Left forelimb (tissue), 1 donor: Measurements from ENCODE around the gene GLP1R.
A peak's percentile ranks its signal among the peaks of the same experiment; 100 is the strongest.

Experiments
- DNase-seq: peaks from one replicate; pipeline ENCODE4 v3.0.0-alpha.2; 2018; ENCODE audit warnings: low spot score

Gene GLP1R

DNA sequence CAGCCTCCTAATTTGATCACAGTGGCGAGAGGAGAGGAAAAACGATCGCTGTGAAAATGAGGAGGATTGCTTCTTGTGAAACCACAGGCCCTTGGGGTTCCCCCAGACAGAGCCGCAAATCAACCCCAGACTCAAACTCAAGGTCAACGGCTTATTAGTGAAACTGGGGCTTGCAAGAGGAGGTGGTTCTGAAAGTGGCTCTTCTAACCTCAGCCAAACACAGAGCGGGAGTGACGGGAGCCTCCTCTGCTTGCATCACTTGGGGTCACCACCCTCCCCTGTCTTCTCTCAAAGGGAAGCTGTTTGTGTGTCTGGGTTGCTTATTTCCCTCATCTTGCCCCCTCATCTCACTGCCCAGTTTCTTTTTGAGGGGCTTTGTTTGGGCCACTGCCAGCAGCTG is 37.7 kb downstream of the GLP1R start:
- DNase-seq, result no peak

DNA sequence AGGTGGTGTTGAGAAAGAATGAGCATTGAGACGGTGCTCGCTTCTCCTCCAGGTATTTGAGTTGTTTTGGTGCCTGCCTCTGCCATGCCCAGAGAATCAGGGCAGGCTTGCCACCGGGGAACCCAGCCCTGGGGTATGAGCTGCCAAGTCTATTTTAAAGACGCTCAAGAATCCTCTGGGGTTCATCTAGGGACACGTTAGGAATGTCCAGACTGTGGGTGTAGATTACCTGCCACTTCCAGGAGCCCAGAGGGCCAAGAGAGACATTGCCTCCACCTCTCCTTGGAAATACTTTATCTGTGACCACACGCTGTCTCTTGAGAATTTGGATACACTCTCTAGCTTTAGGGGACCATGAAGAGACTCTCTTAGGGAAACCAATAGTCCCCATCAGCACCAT is 38.1 kb downstream of the GLP1R start:
- no peak for DNase-seq

DNA sequence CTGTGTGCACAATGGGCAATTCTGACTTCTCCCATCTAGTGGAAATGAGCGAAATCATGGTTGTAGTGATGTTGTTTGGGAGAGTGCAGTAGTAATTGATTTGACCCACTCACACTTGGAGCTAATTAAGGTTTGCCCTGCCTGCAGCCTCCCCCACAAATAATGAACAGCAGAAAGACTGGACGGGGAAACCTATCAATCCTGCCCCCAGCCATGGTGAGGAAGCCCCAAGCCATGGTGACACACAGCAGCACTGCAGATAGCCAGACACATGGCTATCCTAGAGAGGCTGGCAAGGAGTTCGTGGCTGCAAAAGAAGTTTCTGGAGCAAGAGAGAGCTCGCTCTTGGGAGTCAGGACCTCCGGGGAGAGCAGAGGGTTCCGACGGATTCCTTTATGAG is 38.6 kb downstream of the GLP1R start:
- no peak for DNase-seq

DNA sequence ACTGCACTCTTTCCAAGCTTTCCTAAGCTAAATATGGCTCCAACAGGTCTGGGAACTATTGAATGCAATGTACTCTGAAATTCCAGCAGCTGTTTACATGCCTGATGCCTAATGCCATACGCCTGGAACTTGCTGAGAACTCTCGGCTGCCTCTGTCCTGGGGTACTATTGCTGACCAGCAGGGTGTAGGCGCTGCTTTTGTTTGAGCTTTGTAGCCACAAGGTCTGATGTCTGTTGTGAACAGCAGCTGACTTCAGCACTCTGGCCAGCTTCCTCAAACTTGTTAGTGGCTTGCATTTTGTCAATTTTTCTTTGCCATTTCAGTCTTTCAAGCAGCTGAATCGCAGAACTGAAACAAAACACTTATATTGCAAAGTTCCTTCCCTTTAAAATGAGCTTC is 39.8 kb downstream of the GLP1R start:
- no peak for DNase-seq

DNA sequence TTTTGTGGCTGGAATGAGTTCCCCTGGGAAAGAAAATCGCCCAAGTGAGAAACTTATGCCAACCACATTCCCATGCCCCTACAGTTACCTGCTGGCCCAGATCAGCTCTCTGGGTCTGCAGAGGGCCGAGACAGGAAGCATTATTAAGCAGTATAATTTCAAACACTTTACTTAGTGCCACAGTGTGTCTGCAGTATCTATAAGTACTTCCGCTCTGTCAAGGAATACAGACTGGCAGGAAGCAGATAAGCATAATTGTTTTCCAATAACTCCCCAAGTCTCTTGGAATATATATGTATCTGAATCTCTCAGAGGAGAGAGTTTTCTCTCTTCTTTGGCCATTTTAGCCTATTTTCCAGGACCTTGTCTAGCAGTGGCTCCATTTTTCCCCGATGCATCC is 41.5 kb downstream of the GLP1R start:
- DNase-seq, result no peak

DNA sequence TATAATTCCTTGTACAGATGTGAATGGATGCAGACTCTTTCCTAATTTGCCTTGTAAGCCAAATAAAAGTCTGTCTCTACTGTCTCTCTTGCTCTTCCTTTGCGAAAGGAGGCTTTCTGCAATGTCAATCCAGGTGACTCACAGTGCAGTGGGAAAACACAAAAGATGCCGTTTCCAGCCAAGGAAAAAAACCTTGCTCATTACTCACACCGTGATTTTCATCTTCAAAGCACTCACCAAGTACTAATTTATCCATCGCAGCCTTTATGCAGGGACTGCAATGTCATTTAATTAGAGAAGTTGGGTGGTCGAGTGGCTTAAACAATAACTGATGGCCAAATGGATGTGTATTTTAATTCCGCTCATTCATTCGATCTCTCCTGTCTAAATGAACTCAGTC is 42.6 kb downstream of the GLP1R start:
- no peak for DNase-seq

DNA sequence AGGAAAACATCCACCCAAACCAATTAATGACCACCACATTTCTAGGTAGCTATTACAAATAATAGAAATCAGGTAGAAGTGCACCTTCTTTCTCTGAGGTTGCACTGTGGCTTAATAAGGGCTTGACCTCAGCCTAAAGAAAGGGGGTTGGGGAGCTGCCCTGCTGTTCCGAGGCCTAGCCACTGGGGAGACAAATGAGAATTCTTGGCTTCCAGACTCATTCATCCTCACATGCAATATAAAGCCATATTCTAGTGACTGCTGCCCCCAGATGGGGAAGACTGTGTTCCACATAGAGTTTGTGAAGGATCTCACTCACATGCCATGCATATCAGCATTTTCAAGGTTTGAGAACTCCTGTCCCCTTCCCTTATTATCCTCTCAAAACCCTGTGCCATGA is 43.5 kb downstream of the GLP1R start:
- DNase-seq, result no peak

DNA sequence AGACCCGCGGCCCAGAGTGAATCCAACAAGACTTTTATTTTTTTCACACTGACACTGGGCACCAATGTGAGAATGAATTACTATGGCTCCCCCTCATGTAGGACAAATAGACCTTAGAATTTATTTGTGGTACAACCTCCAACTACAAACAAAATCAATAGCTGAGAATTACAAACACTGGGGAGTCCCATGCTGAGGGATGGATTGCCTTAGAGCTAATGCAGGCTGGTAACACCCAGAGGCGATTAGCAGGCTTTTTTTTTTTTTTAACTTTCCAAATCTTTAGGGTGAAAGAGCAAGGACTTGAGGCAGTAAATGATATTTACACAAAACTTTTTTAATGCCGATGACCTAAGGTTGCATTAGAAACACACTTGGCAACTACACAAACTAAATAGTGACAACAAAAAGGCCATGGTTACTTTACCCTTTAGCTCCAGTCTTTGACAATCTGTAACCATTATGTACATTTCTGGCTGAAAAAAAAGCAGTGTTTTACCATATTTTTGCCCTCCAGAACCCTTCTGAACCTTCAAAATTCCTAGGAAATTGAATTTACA is 44.6 kb downstream of the GLP1R start:
- no peak for DNase-seq

DNA sequence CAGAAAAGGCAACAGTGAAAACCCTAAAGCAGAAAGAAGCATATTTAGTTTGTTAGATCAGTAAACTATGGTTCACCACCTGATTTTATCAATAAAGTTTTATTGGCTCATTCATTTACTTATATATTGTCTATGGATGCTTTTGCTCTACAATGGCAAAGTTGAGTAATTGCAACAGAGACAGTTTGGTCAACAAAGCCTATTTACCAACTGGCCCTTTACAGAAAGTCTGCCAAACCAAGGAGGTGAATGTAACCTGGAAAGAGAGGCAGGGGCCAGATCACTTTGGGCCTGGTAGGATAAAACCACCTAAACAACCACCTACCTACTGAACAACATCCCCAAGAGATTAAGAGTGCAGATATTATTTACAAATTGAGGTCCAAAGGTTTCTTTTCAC is 47.0 kb downstream of the GLP1R start:
- no peak for DNase-seq

DNA sequence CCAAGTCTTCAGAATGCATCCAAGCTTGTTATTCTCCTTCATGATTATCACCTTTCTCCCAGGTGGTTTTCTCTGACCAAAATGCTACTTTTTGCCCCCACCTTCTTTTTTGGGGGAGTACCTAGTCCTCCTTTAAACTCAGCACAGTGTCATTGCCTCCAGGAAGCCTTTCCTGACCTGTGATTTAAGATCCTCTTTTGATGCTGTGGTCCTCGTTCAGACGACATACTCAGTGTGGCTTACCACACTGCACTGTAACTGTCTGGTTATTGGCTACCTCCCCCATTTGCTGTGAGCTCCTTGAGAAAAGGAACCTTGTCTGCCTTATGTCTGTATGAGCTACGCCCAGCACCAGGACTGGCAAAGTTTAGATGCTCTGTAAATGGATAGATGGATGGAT is 51.8 kb downstream of the GLP1R start:
- no peak for DNase-seq

DNA sequence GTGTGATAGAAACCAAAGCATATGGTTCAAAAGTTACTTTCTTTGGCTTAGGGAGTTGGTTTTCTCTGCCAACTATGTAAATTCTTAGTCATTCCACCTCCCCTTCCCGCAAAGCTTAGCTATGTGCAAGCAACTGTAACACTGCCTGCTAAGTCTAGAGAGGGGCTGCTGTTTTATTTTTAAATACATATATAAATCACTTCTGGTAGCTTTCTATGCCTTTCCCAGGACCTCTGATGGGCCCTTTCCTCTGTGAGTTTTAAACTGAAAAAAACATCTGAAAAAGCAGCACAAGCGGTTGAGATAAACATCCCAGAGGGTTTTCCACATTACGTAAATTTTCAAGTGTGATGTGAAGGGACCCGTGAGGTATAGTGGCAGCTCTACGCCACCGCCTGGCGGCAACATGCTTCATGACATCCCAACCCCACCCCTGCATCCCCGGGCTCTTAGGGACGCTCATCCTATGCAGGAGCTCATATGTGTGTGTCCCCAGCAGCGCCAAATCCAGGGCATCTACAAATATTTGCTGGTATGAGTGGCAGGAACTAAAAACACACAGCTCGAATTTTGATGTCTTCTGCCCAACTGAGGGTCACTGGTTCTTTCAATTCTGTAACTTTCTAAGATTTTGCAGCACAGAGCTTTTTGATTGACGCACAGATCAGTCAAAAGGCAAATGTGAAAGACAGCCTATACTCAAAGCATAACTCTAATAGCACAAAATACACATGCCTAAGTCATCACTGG is 53.7 kb downstream of the GLP1R start:
- DNase-seq, result no peak

DNA sequence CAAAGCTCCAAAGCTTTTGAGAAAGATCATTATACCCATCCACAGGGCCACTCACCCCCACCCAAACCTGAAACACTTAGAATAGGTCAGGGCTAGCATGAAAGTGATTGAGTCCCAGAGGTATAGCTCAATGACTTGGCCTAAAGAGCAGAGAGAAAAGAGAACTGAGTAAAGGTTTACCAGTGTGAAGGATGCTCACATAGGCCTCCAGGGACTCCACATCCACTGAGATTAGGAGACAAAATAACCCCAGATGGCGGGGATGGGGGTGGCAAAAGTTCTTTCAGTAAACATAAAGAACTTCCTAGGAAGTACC is 54.2 kb downstream of the GLP1R start:
- DNase-seq, result no peak

DNA sequence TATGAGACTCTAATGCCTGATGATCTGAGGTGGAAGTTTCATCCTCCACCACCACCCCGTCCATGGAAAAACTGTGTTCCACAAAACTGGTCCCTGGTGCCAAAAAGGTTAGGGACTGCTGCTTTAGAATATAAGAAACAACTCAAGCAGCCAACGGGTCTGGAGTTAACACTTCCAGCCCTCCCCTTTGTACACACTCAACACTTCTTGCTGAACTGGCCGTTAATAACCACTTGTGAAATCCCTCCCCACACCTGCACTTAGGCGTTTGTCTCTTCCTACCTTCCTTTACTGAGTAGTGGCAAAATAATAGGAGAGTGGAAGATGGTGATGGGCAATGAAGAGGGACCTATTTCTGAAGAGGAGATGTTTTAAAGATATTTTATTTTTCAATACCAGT is 55.9 kb downstream of the GLP1R start:
- DNase-seq, result no peak

DNA sequence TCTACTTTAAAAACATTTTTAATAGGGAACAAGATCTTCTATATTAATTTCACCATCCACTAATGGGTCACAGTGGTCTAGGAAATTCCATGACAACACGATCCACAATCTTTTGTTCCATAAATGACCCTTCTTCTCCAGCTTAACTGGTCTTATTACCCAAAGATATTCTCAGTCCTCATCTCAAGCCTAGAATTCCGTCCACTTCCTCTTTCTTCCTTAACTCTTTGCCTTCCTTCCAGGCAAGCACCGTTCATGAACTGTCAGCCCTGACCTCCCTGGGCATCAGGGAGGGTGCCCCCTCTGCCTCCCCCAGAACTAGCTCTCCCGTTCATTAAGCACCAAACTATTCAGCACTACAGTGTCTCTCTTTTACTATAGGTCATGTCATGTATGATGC is 58.5 kb downstream of the GLP1R start:
- DNase-seq, result no peak

DNA sequence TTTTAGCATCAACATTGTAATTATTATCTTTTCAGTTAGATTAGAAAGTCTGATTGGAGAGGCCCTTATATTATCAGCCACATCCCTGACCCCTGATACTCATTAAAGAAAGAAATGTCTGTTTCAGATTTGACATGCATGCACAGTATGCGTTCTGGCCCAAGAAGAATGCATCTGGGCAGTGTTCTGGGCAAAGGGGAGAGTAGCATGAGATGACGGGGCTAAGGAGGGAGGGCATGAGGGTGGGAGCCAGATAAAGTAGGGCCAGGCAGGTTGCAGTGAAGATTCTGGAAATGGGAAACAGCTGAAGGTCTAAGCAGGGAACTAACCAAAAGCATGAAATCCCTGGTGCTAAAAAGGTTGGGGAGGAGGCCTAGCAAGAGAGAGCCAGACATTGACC is 59.1 kb downstream of the GLP1R start:
- DNase-seq, result no peak

DNA sequence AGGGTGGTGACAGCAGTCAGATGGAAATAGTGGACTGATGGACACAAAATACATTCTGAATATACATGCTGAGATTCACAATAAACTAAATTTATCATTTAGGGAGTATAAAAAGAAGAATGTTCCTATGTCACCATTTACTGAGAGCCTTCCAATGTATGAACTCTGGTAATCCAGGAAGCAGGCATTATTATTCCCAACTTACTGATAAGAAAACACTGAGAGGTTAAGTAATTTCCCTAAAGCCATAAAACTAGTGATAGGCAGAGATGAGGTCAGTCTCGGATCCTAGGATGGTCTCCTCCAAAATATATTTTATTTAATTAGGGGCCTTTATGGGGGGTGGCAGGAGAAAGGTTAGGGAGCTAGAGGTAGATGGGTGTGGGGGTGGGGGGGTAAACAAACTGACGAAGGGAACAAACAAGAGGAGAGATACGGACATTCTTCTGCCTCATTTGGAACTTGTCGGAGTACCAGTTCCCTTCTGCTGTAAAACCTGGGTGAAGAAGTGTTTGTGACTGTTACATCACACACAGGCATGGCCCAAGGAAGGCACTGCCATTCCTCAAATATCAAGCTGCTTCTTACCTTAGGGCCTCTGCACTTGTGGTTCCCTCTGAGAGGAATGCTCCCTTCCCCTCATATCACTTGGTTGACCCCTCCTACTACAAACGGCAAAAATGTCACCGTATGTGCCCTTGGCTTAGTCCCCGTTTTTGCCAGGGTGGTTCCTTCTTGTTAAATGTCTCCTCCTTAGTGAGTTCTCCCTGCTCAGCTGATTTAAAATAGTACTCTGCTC is 59.7 kb downstream of the GLP1R start:
- no peak for DNase-seq

DNA sequence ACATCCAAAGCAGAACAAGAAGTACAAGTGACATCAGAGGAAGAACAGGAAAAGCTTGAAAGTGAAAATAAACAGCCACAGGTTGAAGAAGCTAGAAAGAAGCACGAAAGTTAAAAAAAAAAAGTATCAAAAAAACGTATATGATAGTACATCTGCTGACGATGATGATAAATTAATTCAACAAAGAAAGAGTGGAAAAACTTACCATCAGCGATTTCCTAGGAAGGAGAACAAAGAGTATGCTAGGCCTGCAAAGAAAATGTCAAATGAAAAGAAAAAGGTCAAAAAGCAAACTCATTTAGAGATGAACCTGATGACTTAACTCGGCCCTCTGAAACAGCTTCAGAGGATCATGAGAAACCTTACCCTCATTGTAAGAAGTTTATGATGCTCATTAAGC is 62.7 kb downstream of the GLP1R start:
- DNase-seq, result no peak

DNA sequence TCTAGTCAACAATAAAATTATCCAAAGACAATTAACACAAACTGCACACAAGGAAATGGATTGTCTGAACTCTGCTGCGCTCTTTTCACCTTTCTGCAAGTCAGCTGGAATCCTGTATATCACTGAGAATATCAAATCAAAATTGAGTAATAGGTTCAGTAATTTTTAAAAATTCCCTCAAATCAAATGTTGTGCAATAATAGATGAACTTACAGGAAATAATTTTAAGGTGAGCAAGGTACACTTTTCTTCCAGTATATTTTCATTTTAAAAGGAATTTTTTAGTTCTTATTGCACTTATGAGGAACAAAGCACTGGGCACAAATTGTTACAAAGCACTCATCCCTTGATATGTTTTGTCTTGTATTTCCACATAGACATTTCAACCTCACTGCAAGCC is 65.2 kb downstream of the GLP1R start:
- DNase-seq, result no peak

DNA sequence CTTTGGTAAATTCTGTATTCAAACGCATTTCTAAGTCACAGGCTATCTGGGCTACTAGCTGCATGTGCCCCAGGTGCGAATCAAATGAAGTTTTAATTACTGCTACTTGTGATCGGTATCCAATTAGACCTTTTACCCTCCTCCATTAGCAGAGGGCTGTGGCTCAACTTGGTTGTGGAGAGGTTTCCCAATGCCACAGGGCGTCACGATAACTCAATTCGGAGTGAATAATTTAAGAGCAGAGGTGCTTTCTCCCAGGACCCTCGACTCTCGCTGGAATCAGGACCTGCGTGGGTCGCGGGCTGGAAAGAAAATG is 65.8 kb downstream of the GLP1R start:
- DNase-seq, result no peak

DNA sequence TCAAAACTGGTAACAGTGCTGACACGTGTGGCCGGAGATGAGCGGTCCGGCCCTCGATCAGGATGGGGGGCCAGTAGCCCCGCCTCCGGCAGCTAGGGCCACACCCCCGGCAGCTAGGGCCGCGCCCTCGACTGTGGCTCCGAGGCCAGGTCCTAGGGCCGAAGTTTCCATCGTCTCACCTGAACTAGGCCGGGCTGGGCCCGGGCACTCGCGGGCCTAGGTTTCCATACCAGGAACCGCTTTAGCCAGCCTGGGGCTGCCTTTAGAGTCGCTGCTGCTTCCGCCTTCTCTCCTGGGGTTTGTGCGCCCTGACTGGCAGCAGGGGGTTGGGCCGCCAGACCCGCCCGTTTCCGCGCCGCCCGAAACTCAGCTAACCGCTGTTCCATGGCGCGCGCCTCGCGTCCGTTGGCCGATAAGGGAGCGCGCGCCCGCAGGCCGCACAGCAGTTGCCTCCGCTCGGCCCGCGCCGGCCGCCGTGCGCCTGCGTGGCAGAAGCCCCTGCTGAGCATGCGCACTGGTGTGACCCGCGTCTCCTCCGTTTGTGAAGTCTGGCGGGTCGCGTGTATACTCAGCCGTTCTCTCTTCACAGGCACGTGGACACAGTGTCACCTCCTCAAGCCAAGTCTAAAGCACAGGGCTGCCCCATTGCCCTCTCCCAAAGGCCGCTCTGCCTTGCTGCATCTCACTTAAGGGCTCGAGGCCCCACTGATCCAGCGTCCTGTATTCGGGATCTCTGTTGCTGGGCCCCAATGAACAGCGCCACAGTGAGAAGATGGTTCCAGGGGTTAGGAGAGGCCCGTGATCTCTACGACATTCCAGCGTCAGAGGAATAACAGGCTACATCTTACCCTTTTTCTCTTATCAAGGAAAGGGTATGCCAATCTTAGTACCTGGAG is 66.4 kb downstream of the GLP1R start, which contains the start of gene SAYSD1:
TSS of gene SAYSD1 (minus strand) at position 483 of the 896 bp plus-strand sequence. CDS start at position 386, 97 bp downstream.
- peak; percentile 93 for DNase-seq

DNA sequence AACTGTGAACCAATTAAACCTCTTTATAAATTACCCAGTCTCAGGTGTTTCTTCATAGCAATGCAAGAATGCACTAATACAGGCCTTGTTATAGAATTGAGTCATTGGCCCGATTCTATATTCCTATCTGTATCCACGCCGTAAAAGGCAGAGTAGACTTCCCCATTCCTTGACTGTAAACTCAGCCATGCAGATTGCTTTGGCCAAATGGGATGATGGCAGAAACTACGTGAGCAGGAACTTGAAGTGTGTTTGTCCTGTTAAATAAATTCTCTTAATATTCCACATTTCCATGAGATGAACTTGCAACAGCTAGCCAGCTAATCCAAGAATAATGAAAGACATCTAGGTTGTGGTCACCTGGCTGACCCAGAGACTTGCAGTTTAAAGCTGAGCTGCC is 70.3 kb downstream of the GLP1R start:
- DNase-seq, result no peak

DNA sequence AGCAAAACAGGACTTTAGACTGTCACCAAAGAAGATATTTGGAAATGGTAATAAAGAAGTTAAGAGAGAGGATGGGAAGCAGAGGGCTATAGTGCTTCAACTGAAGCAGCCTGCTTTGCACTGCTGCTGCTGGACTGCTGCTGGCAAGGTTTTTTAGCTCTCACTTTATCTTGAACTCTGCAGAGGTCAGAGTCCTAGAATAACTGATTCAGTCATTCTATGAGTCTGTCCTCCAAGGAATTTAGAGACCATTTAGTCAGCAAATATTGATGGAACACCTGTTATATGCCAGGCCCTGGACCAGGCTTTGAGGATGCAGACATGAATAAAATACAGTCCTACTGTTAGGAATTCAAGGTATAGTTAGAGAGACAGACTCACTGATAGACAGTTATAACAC is 75.5 kb downstream of the GLP1R start:
- no peak for DNase-seq

DNA sequence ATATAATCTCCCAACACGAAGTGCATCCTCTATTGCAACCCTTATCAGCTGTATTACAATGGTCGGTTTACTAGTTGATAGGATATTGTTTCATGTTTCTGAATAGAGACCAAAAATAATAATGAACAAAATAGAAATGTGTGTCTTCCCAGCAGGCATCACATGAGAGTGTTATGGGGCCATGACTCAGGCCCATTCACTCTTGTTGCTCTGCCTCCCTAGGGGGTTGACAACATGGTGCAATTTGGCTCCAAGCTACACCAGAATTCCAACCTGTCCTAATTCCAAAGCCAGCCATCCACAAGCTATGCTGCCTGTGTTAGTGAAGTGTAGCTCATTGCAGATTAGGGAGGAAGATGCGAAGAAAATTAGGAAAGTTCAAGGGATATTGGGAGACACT is 79.5 kb downstream of the GLP1R start:
- DNase-seq, result no peak
